ENCODE measurements around the gene TBXT.

GRCh38 chr6:166165558-166166313, 1.9 kb downstream of the TBXT start:
- no peak for TF ChIP-seq BHLHE40 (IDR thresholded peaks at IDR 0.05; ENCODE audit: borderline replicate concordance)
- TF ChIP-seq SP1 (IDR thresholded peaks at IDR 0.05) = no peak
- no peak for TF ChIP-seq L3MBTL2 (conservative IDR thresholded peaks at IDR 0.05)
- no peak for TF ChIP-seq SUZ12 (IDR thresholded peaks at IDR 0.05)
- no peak for TF ChIP-seq ELF4 (IDR thresholded peaks at IDR 0.05)
- no peak for TF ChIP-seq NFRKB (IDR thresholded peaks at IDR 0.05)
- no peak for TF ChIP-seq ARNT (IDR thresholded peaks at IDR 0.05)
- no peak for TF ChIP-seq LEF1 (IDR thresholded peaks at IDR 0.05; ENCODE audit: borderline replicate concordance)
- no peak for TF ChIP-seq FOXM1 (IDR thresholded peaks at IDR 0.05; ENCODE audit: borderline replicate concordance)
- no peak for TF ChIP-seq TARDBP (IDR thresholded peaks at IDR 0.05)
- no peak for TF ChIP-seq FOXA1 (IDR thresholded peaks at IDR 0.05)
- no peak for TF ChIP-seq ZNF384 (IDR thresholded peaks at IDR 0.05)
- TF ChIP-seq CTBP1 (IDR thresholded peaks at IDR 0.05; ENCODE audit: borderline replicate concordance) = no peak
- TF ChIP-seq PKNOX1 (IDR thresholded peaks at IDR 0.05) = no peak
